CD4-positive, alpha-beta T cell treated with Interleukin-17A for 1 hour (primary cell): ENCODE measurements around the gene VDAC2.
"Not testable (repeated sequence)": the region's sequence is repeated elsewhere in the genome, so short reads cannot be mapped to it uniquely, and the experiment has no call there.

ENCODE experiments used
- DNase-seq: peaks from one replicate; pipeline ENCODE4 v3.0.0-alpha.2; 2020

VDAC2 gene, protein sequence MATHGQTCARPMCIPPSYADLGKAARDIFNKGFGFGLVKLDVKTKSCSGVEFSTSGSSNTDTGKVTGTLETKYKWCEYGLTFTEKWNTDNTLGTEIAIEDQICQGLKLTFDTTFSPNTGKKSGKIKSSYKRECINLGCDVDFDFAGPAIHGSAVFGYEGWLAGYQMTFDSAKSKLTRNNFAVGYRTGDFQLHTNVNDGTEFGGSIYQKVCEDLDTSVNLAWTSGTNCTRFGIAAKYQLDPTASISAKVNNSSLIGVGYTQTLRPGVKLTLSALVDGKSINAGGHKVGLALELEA

GRCh38 chr10:75210282-75211006 is at the start of gene VDAC2:
TSS of gene VDAC2 (plus strand) at chr10:75210796. CDS start at chr10:75211159, 363 bp downstream.
- DNase-seq, result peak; percentile 96

- peak; percentile 46 for DNase-seq
Measured at GRCh38 chr10:75165684-75166622, 44.6 kb upstream of the VDAC2 start.

DNA sequence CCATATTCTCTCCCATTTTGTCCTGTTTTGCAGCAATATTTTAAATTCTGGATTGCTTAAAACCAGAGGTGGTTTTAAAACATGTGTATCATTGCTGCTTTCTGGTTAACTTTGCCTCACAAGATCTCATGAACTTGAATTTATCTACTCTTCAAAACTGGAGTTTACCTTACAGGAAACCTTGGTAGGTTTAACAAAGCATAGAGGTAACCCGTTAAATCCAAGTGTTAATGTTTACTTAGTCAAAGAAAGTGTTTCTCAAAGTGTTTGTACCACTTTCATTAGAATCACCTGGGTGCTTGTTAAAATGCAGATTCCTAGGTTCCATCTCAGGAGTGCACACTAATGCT is 44.0 kb upstream of the VDAC2 start:
- DNase-seq, result peak; percentile 7

DNA sequence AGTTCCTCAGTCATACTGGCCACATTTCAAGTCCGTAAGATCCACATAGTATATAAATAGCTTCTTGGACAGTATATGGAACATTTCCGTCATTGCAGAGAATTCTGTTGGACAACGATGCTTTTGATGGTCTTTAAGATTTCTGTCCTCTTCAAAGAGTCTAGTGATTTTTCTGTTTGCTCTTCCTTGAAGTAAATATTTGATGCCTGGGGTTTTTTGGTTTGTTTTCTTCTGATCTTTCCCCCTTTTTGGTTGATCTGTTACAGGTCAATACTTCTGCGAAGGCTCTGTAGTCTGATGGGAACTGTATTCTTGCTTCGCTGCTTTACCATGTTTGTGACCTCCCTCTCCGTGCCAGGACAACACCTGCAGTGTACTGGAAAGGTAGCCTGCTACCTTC is 42.3 kb upstream of the VDAC2 start:
- no peak for DNase-seq

GRCh38 chr10:75170215-75170614 is 40.4 kb upstream of the VDAC2 start:
- no peak for DNase-seq

DNA sequence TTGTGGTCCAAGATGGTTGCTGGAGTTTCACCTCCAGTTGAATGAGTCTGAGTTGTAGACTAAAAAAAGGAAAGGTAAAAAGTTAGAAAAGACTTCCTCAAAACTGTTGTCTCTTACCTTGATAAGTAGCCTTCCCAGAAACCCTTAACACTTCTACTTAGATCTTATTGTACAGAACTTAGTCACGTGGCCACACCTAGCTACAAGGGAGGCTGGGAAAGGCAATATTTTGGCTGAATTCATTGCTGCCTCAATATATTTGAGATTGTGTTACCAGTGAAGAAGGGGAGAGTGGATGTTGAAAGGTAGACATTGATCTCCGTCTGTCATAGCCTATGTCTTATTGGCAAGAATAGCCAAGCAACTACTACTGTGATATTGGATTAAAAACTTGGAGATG is 35.5 kb upstream of the VDAC2 start:
- DNase-seq, result no peak

GRCh38 chr10:75176046-75176445 is 34.5 kb upstream of the VDAC2 start:
- no peak for DNase-seq

- DNase-seq, result no peak
Measured at GRCh38 chr10:75176736-75177135, 33.9 kb upstream of the VDAC2 start.

GRCh38 chr10:75179657-75180177 is 30.9 kb upstream of the VDAC2 start:
- DNase-seq, result no peak

DNA sequence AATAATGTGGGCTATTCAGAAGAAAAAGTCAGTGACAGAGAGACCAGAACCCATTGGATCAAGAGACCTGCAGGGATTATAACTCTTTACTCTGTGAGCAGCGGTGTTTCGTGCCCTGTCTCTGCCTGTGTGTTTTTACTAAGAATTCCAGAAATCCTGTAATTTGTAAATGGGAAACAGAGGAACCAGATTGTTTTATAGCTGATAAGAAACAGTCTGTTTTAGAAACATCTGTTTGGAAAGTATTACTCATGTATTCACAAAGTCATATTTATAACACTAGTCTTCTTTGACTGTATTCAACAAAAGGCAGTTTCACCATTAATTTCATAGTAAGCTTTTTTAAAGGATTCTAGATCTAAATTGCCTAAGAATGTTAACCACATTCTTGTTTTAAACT is 30.0 kb upstream of the VDAC2 start:
- DNase-seq, result no peak

- no peak for DNase-seq
Measured at GRCh38 chr10:75181073-75181472, 29.5 kb upstream of the VDAC2 start.

- DNase-seq, result no peak
Measured at GRCh38 chr10:75186310-75186709, 24.3 kb upstream of the VDAC2 start.

DNA sequence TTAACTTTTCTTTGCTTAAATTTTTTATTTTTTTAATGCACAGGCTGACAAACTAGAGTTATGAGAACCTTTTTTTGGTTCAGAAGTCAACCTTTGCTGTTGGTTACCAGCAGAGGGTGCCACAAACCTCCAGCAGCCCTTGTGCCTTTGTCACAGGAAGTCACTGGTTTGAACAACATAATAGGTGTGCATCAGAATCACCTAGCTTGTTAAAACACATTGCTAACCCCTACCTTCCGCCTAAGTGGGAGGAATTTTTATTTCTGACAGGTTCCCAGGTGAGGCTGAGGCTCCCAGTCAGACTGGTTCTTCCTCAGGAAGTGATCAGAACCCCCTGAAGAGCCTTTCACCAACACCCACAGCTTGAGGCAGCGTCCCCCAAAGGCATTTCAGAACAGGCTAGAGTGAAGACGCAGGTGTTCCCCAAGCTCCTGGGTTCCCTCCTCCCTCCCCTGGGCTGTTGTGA is 22.6 kb upstream of the VDAC2 start:
- DNase-seq, result peak; percentile 85

- not testable (repeated sequence) for DNase-seq
Measured at GRCh38 chr10:75188522-75188921, 22.1 kb upstream of the VDAC2 start.

DNA sequence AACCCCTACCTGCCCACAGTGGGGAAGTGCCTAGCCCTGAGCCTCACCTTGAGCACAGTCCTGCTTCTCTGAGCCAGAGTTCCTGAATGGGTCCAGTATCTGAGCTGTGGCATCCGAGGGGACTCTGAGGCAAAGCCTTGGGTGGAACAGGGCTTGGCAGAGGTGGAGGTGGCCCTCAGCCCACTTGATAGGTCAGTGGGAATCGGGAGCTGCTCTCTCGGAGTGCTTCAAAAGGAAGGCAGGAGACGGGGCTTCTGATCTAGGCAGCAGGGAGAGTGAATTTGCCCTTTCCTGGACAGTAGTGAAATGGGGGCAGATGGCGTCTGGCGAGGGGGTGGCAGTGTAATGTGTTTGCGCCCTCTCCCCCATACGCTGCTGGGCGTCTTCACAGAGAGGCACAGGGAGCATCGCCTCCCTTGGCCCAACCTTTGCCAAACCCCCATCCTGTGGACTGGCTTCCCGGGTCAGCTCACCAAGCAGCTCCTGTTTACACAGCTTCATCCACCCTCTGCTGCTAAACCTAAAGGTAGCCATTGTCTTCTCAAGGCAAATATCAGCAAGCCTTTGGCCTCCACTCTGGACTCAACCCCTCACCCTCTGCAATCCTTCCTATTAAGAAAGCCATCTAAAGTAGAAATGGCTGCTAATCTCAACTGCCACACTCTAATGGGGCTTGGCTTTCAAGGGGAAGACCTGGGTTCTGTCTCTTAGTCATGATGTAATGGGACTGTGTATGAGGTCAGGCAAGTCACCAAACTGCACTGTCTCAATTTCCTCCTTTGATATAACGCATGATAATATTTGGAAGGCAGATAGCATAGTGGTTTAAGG is 21.1 kb upstream of the VDAC2 start:
- DNase-seq, result no peak

DNA sequence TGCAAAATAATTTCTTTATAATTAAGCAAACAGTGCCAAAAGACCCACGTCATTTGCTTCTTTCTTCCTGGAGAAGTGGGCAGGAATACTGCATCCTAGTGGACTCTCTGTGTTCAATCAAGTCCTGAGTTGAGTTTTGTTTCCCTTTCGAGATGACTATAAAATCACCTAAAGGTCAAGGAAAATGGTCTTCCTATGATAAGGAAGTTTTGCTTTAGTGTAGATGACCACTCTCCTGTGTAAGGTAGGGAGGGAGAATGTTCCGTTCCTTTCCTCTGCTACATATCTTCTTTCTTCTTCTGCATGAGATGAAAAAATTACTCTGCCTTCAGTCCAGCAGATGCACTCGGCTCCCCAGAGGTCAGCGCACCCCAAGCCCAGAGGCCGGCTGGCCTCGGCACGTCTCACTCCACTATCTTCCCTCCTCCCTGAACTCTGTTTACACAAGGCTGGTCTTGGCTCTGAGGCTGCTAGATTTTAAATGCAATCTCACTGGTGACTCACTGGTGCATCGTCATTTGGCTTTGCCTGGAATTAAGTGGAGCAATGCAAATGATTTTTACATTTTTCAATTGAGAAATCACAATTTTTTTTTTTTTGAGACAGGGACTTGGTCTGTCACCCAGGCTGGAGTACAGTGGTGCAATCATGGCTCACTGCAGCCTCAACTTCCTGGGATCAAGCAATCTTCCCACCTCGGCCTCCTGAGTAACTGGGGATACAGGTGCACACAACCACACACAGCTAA is 18.6 kb upstream of the VDAC2 start:
- no peak for DNase-seq

DNA sequence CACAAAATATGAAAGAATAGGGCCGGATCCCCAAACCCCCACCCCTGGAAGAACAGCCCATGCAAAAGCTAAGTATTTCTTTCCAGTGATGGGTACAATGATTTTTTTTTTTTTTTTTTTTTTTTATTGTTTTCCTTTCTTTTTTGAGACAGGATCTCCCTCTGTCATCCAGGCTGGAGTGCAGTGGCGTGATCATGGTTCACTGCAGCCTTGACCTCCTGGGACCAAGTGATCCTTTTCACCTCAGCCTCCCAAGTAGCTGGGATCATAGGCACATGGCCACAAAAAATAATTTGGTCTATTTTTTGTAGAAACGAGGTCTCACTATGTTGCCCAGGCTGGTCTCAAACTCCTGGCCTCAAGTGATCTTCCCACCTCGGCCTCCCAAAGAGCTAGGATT is 16.0 kb upstream of the VDAC2 start:
- DNase-seq, result not testable (repeated sequence)

DNA sequence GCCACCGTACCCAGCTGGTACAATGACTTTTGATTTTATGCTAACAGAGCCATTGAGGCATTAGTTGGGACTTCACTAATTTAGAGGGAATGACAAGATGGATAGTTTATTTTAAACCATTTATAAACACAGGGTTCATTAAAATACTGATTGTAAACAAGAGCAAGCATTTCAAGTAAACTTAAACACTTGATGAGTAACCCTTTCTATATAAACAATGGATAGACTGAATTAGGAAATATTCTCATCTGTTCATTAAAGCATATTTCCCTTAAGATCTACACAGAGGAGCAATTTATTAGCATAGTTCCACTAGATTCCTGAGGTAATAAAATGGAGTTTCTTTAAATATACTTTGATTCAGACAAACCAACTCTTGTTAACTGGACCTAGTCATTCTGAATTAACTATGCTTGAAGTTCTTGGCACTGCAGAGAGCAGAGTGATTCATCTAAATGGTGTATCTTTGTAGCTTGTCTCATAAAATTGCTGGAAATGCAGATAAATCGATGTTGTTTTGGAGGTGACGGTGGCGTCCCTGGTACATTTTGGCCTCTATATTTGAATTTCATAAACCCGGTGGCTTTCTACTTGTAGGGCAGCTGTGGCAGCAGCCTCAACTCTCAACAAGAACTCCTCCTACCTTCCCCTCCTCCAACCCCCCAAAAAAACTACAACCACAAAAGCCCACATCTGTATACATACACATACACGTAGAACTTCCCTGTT is 15.4 kb upstream of the VDAC2 start:
- DNase-seq, result no peak

DNA sequence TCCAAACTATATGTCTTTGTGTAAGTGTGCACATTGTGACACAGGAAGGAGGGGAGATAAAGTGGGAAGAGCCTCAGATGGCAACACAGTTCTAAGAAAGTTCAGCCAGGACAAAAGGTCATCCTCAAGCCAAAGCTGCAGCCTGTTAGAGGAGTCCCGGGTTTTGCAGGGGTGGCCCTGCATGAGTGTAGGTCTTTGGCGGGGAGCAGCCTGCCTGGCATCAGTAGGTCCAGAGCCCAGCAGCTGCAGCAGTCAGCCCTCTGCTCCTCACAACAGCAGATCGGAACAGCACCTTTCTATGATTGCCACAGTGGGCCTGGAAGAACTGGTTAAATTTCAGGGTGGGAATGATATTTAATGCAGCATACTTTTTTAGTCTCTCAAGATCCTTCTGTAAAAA is 13.5 kb upstream of the VDAC2 start:
- DNase-seq, result no peak

DNA sequence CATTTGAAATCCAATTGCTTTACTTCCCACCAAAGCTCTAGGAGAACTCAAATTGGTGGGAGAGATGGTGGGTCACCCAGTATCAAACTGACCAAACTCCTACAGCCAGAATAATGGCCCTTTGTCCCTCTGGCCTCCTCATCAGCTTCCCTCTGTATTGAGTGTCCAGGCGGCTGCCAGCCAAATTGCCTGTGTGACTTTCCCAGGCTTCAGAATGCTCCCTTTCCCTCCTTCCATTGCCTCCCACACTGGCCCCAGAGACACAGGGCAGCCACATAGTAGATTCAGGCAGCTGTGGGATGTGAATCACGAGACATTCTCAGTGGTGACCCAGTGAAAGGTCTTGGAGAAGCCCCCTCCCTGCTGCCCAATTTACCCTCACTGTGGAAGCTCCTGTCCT is 12.7 kb upstream of the VDAC2 start:
- no peak for DNase-seq

DNA sequence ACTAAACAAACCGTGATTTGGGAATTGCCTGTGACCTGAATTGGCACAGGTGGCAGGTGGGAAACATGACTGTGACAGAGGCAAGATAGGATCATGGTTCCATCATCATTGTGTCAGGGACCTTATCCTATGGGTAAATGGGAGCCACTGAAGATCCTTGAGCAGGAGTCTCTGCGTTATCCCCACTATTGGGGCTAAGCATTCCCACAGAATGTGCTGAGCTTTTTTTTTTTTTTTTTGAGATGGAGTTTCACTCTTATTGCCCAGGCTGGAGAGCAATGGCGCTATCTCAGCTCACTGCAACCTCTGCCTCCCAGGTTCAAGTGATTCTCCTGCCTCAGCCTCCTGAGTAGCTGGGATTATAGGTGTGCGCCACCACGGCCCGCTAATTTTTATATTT is 10.6 kb upstream of the VDAC2 start:
- not testable (repeated sequence) for DNase-seq
